Glutamatergic neuron (in vitro differentiated cells): ENCODE measurements around the gene DYRK1B. TPM values are rescaled to one million over a fixed set of nuclear protein-coding genes. Genes with fewer than 3 reads are reported as not detected.

Experiments used
- DNase-seq: peaks from one replicate; pipeline ENCODE4 v3.0.0; 2022
- H3K27ac Mint-ChIP-seq: one replicate; pipeline ENCODE4 v1.8.0; 2020; ENCODE audit warnings: mild to moderate bottlenecking, mixed read lengths, inconsistent platforms; ENCODE audit not compliant: unreplicated experiment
- H3K27me3 Mint-ChIP-seq: one replicate; pipeline ENCODE4 v1.8.0; 2020; ENCODE audit warnings: mild to moderate bottlenecking, moderate library complexity, mixed read lengths, inconsistent platforms; ENCODE audit not compliant: unreplicated experiment
- H3K36me3 Mint-ChIP-seq: one replicate; pipeline ENCODE4 v1.8.0; 2020; ENCODE audit warnings: mild to moderate bottlenecking, mixed read lengths, inconsistent platforms; ENCODE audit not compliant: unreplicated experiment
- H3K4me1 Mint-ChIP-seq: one replicate; pipeline ENCODE4 v1.8.0; 2020; ENCODE audit warnings: mild to moderate bottlenecking, low read depth, mixed read lengths, inconsistent platforms; ENCODE audit not compliant: unreplicated experiment
- H3K4me3 Mint-ChIP-seq: one replicate; pipeline ENCODE4 v1.8.0; 2020; ENCODE audit warnings: mild to moderate bottlenecking, mixed read lengths, inconsistent platforms; ENCODE audit not compliant: unreplicated experiment
- H3K9me3 Mint-ChIP-seq: one replicate; pipeline ENCODE4 v1.8.0; 2020; ENCODE audit warnings: mild to moderate bottlenecking, moderate library complexity, mixed read lengths, inconsistent platforms; ENCODE audit not compliant: unreplicated experiment
- total RNA-seq: library from RNA; stranded (reverse); fragmentation: NEBNext Ultra II Directional; extraction: Animal tissue kit (Norgen Biotek cat#: 25700); gene quantifications from one replicate; pipeline ENCODE4 v1.2.1, GENCODE V29; 2021; ENCODE audit not compliant: unreplicated experiment
- TF ChIP-seq, protein P1 (sequence below): fragments of 200-600 bp; sonication (generic); IDR thresholded peaks from one replicate; pipeline ENCODE4 v1.5.0; 2021; ENCODE audit not compliant: partially characterized antibody, unreplicated experiment

DYRK1B gene
- total RNA-seq, 1 donor from 2014 or later = 86.3 TPM

DNA sequence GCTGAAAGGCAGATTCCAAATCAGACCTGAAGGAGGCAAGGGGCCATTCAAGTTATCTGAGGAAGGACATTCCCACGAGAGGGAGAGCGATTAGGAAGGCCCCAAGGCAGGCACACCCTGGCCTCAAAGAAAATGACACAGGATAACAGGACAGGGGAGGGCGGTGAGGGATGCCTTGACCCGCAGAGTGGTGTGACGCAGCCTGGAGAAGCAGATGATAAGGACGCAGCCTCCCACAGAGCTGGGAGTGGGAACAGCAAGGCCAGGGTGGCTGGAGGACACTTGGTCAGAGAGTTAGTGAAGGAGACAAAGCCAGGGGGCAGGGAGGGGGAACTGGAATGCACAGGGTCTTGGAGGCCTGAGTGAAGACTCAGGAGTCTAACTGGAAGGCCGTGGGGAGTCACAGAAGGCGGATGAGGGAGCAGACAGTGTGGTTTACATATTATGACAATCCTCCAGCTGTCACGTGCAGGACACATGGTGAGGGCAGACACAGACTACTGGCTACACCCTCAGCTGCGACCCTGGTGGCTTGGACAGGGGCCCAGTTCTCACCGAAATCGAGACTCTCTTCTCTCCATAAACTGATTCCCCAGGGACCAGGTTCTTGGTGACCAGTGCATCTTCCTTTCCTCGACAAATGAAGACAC lies 5.8 kb upstream of the DYRK1B start:
- H3K4me3 Mint-ChIP-seq = peak overlapping the region; percentile 55
- DNase-seq = peak; percentile 56
- H3K36me3 Mint-ChIP-seq = no peaks in the 10 kb centered on the region
- TF ChIP-seq, protein P1, sequence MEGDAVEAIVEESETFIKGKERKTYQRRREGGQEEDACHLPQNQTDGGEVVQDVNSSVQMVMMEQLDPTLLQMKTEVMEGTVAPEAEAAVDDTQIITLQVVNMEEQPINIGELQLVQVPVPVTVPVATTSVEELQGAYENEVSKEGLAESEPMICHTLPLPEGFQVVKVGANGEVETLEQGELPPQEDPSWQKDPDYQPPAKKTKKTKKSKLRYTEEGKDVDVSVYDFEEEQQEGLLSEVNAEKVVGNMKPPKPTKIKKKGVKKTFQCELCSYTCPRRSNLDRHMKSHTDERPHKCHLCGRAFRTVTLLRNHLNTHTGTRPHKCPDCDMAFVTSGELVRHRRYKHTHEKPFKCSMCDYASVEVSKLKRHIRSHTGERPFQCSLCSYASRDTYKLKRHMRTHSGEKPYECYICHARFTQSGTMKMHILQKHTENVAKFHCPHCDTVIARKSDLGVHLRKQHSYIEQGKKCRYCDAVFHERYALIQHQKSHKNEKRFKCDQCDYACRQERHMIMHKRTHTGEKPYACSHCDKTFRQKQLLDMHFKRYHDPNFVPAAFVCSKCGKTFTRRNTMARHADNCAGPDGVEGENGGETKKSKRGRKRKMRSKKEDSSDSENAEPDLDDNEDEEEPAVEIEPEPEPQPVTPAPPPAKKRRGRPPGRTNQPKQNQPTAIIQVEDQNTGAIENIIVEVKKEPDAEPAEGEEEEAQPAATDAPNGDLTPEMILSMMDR = no peak
- H3K27me3 Mint-ChIP-seq = peaks cover 2% of the 10 kb centered on the region
- peak overlapping the region; percentile 93 for H3K27ac Mint-ChIP-seq
- H3K9me3 Mint-ChIP-seq = no peaks in the 10 kb centered on the region
- H3K4me1 Mint-ChIP-seq = peaks cover 37% of the 10 kb centered on the region

DNA sequence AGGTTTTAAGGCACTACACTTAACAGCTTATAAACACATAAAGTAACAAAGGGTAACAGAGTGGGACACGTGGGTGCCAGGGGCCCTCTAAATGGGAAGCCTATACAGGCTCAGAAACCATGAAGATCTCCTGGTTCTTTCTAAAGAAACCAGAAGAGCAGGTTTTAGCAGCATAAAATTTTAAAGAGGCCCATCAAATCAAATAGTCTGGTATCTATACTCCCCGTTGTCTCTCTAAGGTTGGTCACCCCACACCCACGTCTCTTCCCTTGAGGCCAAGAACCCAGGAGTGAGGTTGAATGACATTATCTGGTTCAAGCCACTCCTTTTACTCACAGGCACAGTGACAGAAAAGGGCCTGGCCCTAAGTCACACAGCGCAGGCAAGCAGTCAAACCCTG lies 4.6 kb upstream of the DYRK1B start:
- no peak for DNase-seq
- TF ChIP-seq, protein P1 = no peak
- Mint-ChIP-seq H3K4me3 (no peak overlapping the region), H3K27me3 (peaks cover 5% of the 10 kb centered on the region), H3K27ac (peak overlapping the region; percentile 46), H3K9me3 (peaks cover 3% of the 10 kb centered on the region), H3K36me3 (no peaks in the 10 kb centered on the region), H3K4me1 (peaks cover 35% of the 10 kb centered on the region)

DNA sequence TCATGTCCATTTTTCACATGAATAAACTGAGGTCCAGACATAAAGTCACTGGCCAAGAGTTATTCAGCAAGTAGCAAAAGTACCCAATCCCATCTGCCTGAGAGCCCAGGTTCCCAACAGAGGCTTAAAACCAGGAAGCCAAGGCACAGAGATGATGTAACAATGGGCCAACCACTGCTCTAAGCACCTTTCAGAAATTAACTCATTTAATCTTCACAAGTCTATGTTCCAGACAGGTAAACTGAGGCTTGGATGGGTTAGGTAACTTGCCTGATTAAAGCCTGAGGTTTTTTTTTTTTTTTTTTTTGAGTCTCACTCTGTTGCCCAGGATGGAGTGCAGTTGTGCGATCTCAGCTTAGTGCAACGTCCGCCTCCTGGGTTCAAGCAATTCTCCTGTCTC lies 4.0 kb upstream of the DYRK1B start:
- H3K4me3 Mint-ChIP-seq = peak overlapping the region; percentile 52

DNA sequence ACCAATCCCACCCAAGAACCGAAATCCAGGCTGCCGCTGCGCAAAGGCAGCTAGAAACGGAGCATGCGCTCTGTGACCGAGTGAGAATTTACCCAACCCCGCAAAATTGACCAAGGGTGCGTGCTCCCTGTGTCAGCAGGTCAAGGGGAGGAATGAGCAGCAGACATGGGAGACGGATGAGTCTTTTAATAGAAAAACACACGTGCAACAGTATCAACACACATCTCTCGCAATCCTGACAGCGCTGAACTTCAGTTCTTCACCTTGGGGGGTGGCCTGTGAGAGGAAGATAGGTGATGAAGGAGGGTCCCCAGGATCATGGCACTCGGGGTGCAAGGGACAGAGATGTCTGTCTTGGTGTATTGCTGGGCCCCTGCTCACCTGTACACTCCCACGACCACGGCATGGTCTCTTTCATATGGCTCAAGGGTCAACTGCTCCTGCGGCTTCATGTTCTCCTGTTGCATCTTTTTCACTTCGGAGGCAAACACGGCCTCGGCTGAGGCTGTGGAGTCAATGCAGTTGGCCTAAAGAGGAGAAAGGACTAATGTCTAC lies 402 bp upstream of the DYRK1B start:
- Mint-ChIP-seq H3K36me3 (peaks cover 16% of the 10 kb centered on the region), H3K27me3 (peaks cover 16% of the 10 kb centered on the region), H3K9me3 (peaks cover 10% of the 10 kb centered on the region), H3K4me3 (peak overlapping the region; percentile 87), H3K4me1 (peaks cover 28% of the 10 kb centered on the region), H3K27ac (peak overlapping the region; percentile 98)
- TF ChIP-seq, protein P1 = no peak
- DNase-seq = no peak

More for the DNA sequence above, 4.0 kb upstream of the DYRK1B start:
- Mint-ChIP-seq H3K27ac (peak overlapping the region; percentile 52), H3K9me3 (peaks cover 3% of the 10 kb centered on the region), H3K36me3 (peaks cover under 1% of the 10 kb centered on the region), H3K27me3 (peaks cover 5% of the 10 kb centered on the region), H3K4me1 (peaks cover 35% of the 10 kb centered on the region)
- DNase-seq = no peak
- TF ChIP-seq, protein P1 = no peak

DNA sequence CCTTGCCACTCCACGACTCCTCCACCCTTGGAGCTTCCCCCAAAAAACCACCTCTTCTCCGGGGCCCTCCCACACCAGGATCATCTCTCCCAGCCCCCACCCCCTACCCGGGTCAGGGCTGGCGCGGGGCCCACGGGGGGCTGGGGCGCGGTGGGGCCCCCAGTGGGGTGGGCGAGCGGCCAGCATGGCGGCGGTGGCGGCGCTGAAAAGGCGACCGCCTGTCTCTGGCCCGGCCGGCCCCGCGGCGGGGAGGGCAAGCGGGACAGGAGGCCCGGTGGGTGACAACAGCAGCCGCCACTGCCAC lies 850 bp downstream of the DYRK1B start:
- TF ChIP-seq, protein P1 = no peak
- Mint-ChIP-seq H3K27ac (peak overlapping the region; percentile 96), H3K9me3 (peaks cover 14% of the 10 kb centered on the region), H3K27me3 (peaks cover 16% of the 10 kb centered on the region), H3K4me1 (peaks cover 34% of the 10 kb centered on the region), H3K36me3 (peaks cover 24% of the 10 kb centered on the region), H3K4me3 (peak overlapping the region; percentile 99)
- DNase-seq = no peak
